HG02588 (cell line): ENCODE results near the gene RPLP2.

Experiments
- ATAC-seq: cut with Tn5 transposase; IDR thresholded peaks from one replicate; pipeline ENCODE4 v1.9.1; 2021; ENCODE audit warnings: mild to moderate bottlenecking, moderate library complexity; ENCODE audit not compliant: unreplicated experiment

RPLP2 gene

GRCh38 chr11:862081-862661 lies 52.4 kb downstream of the RPLP2 start:
- ATAC-seq, result no peak
